Cardiac fibroblast (primary cell): ENCODE results near the gene STX16.
"Not testable (repeated sequence)": the region's sequence is repeated elsewhere in the genome, so short reads cannot be mapped to it uniquely, and the experiment has no call there.

Source experiments
- DNase-seq, 2 donors: peaks; one replicate each; pipeline versions ENCODE4 v3.0.0 to v3.0.0-alpha.2; 2010; ENCODE audit warnings: low read depth in 2 of 2
- H3K4me3 ChIP-seq, 2 donors: replicated peaks in 1 of 2; 1 replicate in 1 of 2; 2 replicates in 1 of 2; pipeline ENCODE4 v1.5.1; 2011; ENCODE audit warnings: low read depth in 2 of 2, low read length in 2 of 2, mild to moderate bottlenecking in 2 of 2, moderate library complexity in 1 of 2
- TF ChIP-seq, protein P1 (sequence below): IDR thresholded peaks from one replicate; pipeline ENCODE4 v1.5.1; 2011; ENCODE audit warnings: low read depth, mild to moderate bottlenecking, low read length, inconsistent platforms

STX16 gene

DNA sequence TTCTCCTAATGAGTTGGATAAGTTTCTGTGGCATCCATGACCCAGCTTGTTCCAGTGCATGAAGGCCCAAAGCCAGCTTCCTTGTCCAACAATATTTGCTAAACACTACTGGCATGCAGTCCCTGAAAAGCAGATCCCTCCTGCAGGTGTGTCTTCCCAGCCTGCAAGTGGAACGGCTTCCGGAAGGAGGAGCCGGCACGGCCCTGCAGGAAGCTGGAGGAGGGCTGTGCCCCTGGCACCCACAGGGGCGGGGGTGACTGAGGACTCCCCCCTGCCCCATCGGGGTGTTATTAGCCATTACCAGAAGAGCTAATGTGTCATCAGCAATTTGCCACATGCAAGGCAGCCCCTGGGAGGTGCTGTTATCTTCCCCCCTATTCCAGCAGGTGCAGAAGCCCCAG lies 68.9 kb downstream of the STX16 start:
- no peak overlapping the region for H3K4me3 ChIP-seq
- TF ChIP-seq, protein P1, sequence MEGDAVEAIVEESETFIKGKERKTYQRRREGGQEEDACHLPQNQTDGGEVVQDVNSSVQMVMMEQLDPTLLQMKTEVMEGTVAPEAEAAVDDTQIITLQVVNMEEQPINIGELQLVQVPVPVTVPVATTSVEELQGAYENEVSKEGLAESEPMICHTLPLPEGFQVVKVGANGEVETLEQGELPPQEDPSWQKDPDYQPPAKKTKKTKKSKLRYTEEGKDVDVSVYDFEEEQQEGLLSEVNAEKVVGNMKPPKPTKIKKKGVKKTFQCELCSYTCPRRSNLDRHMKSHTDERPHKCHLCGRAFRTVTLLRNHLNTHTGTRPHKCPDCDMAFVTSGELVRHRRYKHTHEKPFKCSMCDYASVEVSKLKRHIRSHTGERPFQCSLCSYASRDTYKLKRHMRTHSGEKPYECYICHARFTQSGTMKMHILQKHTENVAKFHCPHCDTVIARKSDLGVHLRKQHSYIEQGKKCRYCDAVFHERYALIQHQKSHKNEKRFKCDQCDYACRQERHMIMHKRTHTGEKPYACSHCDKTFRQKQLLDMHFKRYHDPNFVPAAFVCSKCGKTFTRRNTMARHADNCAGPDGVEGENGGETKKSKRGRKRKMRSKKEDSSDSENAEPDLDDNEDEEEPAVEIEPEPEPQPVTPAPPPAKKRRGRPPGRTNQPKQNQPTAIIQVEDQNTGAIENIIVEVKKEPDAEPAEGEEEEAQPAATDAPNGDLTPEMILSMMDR: no peak
- no peak for DNase-seq

DNA sequence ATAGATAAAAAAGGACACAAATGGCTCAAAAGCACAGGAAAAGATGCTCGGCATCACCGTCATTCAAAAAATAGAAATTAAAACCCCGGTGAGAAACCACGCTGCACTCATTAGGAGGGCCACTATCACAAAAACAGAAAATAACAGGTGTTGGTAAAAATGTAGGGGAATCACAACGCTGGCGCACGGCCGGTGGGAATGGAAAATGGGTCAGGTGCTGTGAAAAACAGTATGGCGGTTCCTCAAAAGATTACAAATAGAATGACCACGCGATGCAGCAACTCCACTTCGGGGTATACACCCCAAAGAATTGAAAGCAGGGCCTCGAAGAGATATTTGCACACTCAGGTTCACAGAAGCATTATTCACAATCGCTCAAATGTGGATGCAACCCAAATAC lies 69.8 kb downstream of the STX16 start:
- DNase-seq: no peak
- H3K4me3 ChIP-seq: no peak overlapping the region
- TF ChIP-seq, protein P1: no peak

DNA sequence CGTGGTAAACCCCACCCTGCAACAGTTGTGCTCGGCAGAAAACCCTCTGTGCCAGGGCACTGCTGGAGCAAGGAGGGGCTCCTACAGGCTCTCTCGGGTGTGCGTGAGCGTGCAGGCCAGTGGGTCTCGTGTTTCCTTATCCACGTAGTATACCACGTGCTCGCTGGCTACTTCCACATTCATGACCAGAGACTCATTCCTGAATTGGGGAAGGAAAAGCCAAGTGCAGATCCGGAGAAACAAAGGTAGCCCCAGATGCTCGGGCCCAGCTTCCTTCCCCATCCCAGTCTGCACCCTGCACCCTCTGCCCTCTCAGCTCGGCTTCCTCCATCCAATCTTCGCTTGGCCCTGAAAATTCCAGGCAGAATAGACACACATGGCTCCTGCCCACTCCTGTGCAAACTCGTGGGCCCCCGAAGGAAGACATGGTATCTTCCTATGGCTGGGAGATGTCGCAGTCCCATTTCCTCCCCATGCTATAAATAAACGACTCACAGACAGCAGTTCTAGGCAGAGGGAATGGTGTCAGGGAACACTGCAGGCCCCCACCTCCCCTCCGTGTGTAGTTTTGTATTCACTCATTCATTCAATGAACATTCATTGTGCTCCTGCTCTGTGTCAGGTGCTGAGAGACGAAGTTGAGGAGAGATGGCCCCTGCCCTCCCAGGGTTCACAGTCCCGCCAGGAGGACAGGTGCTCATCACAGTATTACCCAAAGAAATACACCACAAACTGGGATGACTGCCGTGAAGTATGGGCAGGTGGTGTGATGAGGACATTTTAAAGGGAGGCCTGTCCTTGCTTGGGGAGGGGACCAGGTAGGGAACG lies 71.1 kb downstream of the STX16 start:
- TF ChIP-seq, protein P1: no peak
- H3K4me3 ChIP-seq: no peak overlapping the region
- no peak for DNase-seq

DNA sequence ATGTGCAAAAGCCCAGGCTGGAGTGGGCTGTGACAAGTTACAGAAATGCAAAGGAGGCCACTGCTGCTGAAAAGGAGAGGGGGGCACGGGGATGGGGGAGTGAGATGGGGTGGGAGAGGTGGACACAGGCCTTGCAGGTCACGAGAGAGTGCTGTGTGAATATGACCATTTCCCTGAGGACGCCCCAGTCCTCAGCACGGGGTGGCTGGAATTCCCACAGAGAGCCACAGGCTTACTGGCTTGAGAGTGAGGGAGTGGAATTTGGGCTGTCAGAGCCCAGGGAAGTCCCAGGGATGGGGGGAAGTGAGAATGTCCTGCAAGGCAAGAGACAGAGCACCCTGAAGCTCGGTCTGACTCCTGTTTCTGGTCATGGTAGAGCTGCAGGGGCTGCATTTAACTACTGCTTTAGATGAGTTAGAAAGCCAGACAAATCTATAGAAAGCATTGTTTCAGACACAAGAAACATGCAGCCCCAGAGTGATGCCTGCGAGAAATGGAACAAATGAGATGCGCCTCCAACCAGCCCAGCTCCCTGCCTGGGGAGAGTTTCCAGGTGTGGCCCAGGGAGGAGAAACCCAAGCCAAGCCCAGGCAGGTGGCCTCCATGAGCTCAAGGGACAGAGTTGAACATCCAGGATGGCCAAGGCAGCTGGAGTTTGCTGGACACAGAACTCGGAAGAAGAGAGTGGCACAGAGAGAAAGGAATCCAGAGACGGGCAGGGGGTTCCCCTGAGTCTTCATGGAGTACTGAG lies 72.0 kb downstream of the STX16 start:
- no peak overlapping the region for H3K4me3 ChIP-seq
- TF ChIP-seq, protein P1: no peak
- DNase-seq: no peak

DNA sequence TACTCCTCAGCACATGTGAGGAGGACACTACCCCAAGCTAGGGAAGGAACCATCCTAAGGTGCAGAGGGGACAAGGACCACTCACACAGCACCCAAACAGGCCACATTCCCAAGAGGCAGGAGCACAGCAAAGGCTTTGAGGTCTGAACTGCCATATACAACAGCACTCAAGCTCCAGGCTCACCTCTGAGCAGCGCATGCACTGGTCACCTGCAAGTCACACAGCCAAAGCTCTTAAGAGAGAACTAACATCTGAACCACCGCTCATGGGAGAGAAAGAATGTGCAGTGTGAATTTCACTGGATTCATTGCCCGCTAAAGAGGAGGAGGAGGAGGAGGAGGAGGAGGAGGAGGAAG lies 72.5 kb downstream of the STX16 start:
- no peak for DNase-seq
- TF ChIP-seq, protein P1: no peak
- H3K4me3 ChIP-seq: no peak overlapping the region

DNA sequence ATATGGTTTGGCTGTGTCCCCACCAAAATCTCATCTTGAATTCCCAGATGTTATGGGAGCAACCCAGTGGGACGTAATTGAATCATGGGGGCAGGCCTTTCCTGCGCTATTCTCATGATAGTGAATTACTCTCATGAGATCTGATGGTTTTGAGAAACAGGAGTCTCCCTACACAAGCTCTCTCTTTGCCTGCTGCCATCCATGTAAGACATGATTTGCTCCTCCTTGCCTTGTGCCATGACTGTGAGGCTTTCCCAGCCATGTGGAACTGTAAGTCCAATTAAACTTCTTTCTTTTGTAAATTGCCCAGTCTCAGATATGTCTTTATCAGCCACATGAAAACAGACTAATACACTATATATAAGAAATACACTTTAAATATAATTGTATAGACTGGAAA lies 75.1 kb downstream of the STX16 start:
- DNase-seq, H3K4me3 ChIP-seq: not testable (repeated sequence)
